Measurements from ENCODE around the gene PIGW.

The PIGW gene

GRCh38 chr17:36545465-36546417 lies 11.0 kb downstream of the PIGW start:
- peak; percentile 95 for DNase-seq (ENCODE audit: low read depth in 2 of 2)

GRCh38 chr17:36546418-36547093 lies 11.8 kb downstream of the PIGW start:
- no peak for DNase-seq (ENCODE audit: low read depth in 2 of 2)

GRCh38 chr17:36547776-36548175 lies 13.0 kb downstream of the PIGW start:
- DNase-seq (ENCODE audit: low read depth in 2 of 2) = no peak

GRCh38 chr17:36550491-36551417 lies 16.0 kb downstream of the PIGW start:
- no peak for DNase-seq (ENCODE audit: low read depth in 2 of 2)

GRCh38 chr17:36553459-36553858 lies 18.7 kb downstream of the PIGW start:
- no peak for DNase-seq (ENCODE audit: low read depth in 2 of 2)

GRCh38 chr17:36566081-36566480 lies 31.3 kb downstream of the PIGW start:
- DNase-seq (ENCODE audit: low read depth in 2 of 2) = no peak

GRCh38 chr17:36575028-36575427 lies 40.2 kb downstream of the PIGW start:
- no peak for DNase-seq (ENCODE audit: low read depth in 2 of 2)

- DNase-seq (ENCODE audit: low read depth in 2 of 2) = no peak
These were observed 42.0 kb downstream of the PIGW start for GRCh38 chr17:36576793-36577192.

- DNase-seq (ENCODE audit: low read depth in 2 of 2) = no peak
These were observed 43.9 kb downstream of the PIGW start for GRCh38 chr17:36578671-36579070.

GRCh38 chr17:36583787-36584186 lies 49.0 kb downstream of the PIGW start:
- no peak for DNase-seq (ENCODE audit: low read depth in 2 of 2)

- no peak for DNase-seq (ENCODE audit: low read depth in 2 of 2)
These were observed 51.4 kb downstream of the PIGW start for GRCh38 chr17:36586138-36586537.
